ENCODE results near the gene VEPH1. TPM values are rescaled to one million over a fixed set of nuclear protein-coding genes. Genes with fewer than 3 reads are reported as not detected.

Gene VEPH1
- total RNA-seq, 1 donor from 2014 or later, result 1.0 TPM

DNA sequence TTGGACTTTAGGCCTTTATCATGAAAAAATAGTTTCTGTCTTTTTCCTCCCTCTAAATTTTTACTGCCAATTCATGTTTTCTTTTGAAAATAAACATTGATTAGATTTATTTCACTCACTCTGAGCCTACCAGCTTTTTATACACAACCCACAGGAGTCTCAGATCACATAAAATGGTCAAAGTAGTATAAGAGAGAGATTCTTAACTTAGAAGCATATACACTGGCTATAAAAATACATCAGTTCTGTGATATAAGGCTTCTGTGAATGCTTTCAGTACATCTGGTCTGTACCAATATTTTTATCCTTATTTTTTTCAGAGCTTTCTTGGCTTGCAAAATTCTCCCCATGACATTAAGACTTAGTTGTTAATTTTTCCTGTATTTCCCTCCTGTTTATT is 183.5 kb downstream of the VEPH1 start:
- Histone ChIP-seq H3K27me3 (ENCODE audit: control insufficient read depth in 3 of 3, insufficient read depth in 3 of 3, low read length in 3 of 3) (no peaks in the 10 kb centered on the region), H3K9ac (ENCODE audit: low read depth in 1 of 3, low read length in 3 of 3) (no peak overlapping the region), H3K9me3 (ENCODE audit: control insufficient read depth in 3 of 3, low read length in 3 of 3) (no peaks in the 10 kb centered on the region), H3K36me3 (ENCODE audit: control insufficient read depth in 3 of 3, insufficient read depth in 3 of 3, low read length in 3 of 3) (no peaks in the 10 kb centered on the region), H3K4me1 (ENCODE audit: control insufficient read depth in 3 of 3, insufficient read depth in 3 of 3, low read length in 3 of 3) (no peaks in the 10 kb centered on the region), H3K27ac (ENCODE audit: low read depth, low read length) (no peak overlapping the region), H3K4me3 (ENCODE audit: low read length in 3 of 3) (no peak overlapping the region)

DNA sequence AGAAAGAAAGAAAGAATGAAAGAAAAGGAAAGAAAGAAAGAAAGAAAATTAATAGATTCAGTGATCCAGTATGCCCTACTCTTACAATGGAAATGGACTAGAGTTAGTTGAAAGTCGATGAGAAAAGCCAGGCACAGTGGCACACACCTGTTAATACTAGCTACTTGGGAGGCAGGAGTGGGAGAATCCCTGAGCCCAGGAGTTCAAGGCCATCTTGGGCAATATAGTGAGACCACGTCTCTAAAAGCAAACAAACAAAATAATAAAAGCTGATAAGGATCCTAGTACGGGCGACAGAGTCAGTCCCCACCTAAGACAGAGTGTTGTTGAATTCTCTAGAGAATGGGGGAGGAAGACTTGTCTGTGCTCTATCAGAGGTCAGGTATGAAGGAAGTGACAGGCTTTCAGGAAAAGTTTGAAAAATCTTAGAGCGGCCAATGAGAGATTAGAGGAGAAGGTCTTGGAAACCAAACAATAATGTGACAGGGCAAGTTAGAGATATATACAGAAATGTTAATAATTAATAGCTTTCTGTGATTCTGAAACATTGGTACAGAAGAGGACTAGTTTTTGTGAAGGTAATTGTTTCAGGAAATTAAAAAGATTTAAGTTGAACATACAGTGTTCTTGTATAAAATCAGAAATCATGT is 184.5 kb downstream of the VEPH1 start:
- Histone ChIP-seq H3K27ac (ENCODE audit: low read depth, low read length) (no peak overlapping the region), H3K27me3 (ENCODE audit: control insufficient read depth in 3 of 3, insufficient read depth in 3 of 3, low read length in 3 of 3) (no peaks in the 10 kb centered on the region), H3K9ac (ENCODE audit: low read depth in 1 of 3, low read length in 3 of 3) (no peak overlapping the region), H3K4me1 (ENCODE audit: control insufficient read depth in 3 of 3, insufficient read depth in 3 of 3, low read length in 3 of 3) (no peaks in the 10 kb centered on the region), H3K4me3 (ENCODE audit: low read length in 3 of 3) (no peak overlapping the region), H3K36me3 (ENCODE audit: control insufficient read depth in 3 of 3, insufficient read depth in 3 of 3, low read length in 3 of 3) (no peaks in the 10 kb centered on the region), H3K9me3 (ENCODE audit: control insufficient read depth in 3 of 3, low read length in 3 of 3) (no peaks in the 10 kb centered on the region)

DNA sequence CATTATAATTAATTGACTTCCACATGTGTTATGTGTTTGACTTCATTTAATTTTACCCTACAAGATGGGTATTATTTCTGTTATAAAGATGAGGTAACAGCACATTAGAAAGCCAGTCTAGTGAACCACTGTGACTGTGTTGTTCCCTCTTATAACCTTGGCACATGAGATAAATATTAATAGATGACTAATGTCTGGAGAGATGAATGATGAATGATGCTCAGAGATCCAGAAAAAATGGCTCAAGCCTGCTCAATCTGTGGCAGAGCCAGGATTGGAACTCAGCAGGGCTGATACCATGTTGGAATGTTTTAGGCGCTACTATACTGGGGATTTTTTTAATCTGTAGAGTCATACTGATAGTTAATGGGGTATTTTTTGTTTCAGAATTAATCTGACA is 185.3 kb downstream of the VEPH1 start:
- no peaks in the 10 kb centered on the region for H3K9me3 ChIP-seq (ENCODE audit: control insufficient read depth in 3 of 3, low read length in 3 of 3)
- H3K4me1 ChIP-seq (ENCODE audit: control insufficient read depth in 3 of 3, insufficient read depth in 3 of 3, low read length in 3 of 3), result no peaks in the 10 kb centered on the region
- H3K27me3 ChIP-seq (ENCODE audit: control insufficient read depth in 3 of 3, insufficient read depth in 3 of 3, low read length in 3 of 3), result no peaks in the 10 kb centered on the region
- no peak overlapping the region for H3K9ac ChIP-seq (ENCODE audit: low read depth in 1 of 3, low read length in 3 of 3)
- no peak overlapping the region for H3K27ac ChIP-seq (ENCODE audit: low read depth, low read length)
- H3K36me3 ChIP-seq (ENCODE audit: control insufficient read depth in 3 of 3, insufficient read depth in 3 of 3, low read length in 3 of 3), result no peaks in the 10 kb centered on the region
- H3K4me3 ChIP-seq (ENCODE audit: low read length in 3 of 3), result no peak overlapping the region

DNA sequence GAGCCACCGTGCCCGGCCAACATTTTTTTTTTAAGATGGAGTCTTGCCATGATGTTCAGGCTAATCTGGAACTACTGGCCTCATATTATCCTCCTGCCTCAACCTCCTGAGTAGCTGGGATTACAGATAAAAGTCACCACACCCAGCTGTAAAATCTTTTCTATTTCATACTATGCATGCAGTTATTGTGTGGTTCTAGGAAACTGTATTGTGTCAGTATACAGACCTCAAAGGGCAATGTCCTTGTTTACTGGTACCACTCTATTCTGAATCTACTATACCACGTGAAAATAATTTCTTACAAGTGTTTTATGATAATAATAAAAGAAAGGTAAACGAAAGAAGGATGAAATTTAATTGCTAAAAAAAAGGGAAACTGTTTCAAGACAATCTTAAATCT is 190.0 kb downstream of the VEPH1 start:
- Histone ChIP-seq H3K36me3 (ENCODE audit: control insufficient read depth in 3 of 3, insufficient read depth in 3 of 3, low read length in 3 of 3) (no peaks in the 10 kb centered on the region), H3K9ac (ENCODE audit: low read depth in 1 of 3, low read length in 3 of 3) (no peak overlapping the region), H3K9me3 (ENCODE audit: control insufficient read depth in 3 of 3, low read length in 3 of 3) (no peaks in the 10 kb centered on the region), H3K27ac (ENCODE audit: low read depth, low read length) (no peak overlapping the region), H3K27me3 (ENCODE audit: control insufficient read depth in 3 of 3, insufficient read depth in 3 of 3, low read length in 3 of 3) (no peaks in the 10 kb centered on the region), H3K4me1 (ENCODE audit: control insufficient read depth in 3 of 3, insufficient read depth in 3 of 3, low read length in 3 of 3) (no peaks in the 10 kb centered on the region), H3K4me3 (ENCODE audit: low read length in 3 of 3) (no peak overlapping the region)

DNA sequence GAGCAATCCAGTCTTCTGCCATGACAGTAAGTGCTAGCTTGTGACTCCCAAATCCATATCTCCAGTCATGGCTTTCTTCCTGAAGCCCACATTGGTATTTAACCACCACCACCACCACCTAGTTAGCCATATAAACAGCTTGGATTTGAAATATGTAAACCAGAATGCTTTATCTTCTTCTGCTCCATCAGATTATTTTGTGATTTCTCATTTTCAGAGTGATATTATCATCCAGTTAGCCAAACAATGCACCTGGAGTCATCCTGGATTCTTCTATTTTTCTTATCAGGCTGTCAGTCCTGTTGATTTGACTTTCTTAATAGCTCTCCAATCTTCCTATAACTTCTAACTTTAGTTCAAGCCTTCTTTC is 190.9 kb downstream of the VEPH1 start:
- Histone ChIP-seq H3K27me3 (ENCODE audit: control insufficient read depth in 3 of 3, insufficient read depth in 3 of 3, low read length in 3 of 3) (no peaks in the 10 kb centered on the region), H3K9ac (ENCODE audit: low read depth in 1 of 3, low read length in 3 of 3) (no peak overlapping the region), H3K4me1 (ENCODE audit: control insufficient read depth in 3 of 3, insufficient read depth in 3 of 3, low read length in 3 of 3) (no peaks in the 10 kb centered on the region), H3K4me3 (ENCODE audit: low read length in 3 of 3) (no peak overlapping the region), H3K9me3 (ENCODE audit: control insufficient read depth in 3 of 3, low read length in 3 of 3) (no peaks in the 10 kb centered on the region), H3K27ac (ENCODE audit: low read depth, low read length) (no peak overlapping the region), H3K36me3 (ENCODE audit: control insufficient read depth in 3 of 3, insufficient read depth in 3 of 3, low read length in 3 of 3) (no peaks in the 10 kb centered on the region)

DNA sequence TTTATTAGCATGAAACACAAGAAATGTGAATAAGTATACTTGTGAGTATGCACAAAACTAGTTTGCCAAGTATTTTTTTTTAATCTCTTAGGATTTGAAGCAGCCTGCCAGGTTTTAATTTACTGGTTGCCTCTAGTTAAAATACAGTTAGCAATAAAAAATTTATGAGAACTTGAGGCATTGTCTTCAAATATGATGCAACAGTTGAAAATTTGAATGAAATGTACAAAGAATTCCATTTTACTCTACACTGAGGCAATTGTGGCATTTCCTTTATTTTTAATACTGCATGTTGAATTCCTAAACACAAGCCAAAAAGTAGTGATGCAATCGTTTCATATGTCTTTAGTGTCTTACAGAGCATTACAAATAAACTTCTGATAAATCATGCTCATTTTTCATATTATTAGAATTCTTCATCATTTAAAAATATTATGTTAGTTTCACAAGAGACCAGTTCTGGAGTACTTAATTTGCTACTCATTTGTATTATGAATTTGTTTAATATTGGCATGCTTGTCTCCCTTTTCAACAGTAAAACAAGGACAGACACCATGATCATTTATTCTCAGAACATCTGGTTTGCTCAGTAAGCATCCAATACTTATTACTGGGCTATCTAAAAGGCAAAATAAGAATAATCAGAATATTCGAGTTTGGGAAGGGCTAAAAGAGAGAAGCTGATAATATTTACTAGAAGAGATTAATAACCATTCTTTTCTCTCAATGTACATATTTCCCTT is 191.4 kb downstream of the VEPH1 start:
- Histone ChIP-seq H3K27ac (ENCODE audit: low read depth, low read length) (no peak overlapping the region), H3K4me1 (ENCODE audit: control insufficient read depth in 3 of 3, insufficient read depth in 3 of 3, low read length in 3 of 3) (no peaks in the 10 kb centered on the region), H3K36me3 (ENCODE audit: control insufficient read depth in 3 of 3, insufficient read depth in 3 of 3, low read length in 3 of 3) (no peaks in the 10 kb centered on the region), H3K9ac (ENCODE audit: low read depth in 1 of 3, low read length in 3 of 3) (no peak overlapping the region), H3K4me3 (ENCODE audit: low read length in 3 of 3) (no peak overlapping the region), H3K9me3 (ENCODE audit: control insufficient read depth in 3 of 3, low read length in 3 of 3) (no peaks in the 10 kb centered on the region), H3K27me3 (ENCODE audit: control insufficient read depth in 3 of 3, insufficient read depth in 3 of 3, low read length in 3 of 3) (no peaks in the 10 kb centered on the region)

DNA sequence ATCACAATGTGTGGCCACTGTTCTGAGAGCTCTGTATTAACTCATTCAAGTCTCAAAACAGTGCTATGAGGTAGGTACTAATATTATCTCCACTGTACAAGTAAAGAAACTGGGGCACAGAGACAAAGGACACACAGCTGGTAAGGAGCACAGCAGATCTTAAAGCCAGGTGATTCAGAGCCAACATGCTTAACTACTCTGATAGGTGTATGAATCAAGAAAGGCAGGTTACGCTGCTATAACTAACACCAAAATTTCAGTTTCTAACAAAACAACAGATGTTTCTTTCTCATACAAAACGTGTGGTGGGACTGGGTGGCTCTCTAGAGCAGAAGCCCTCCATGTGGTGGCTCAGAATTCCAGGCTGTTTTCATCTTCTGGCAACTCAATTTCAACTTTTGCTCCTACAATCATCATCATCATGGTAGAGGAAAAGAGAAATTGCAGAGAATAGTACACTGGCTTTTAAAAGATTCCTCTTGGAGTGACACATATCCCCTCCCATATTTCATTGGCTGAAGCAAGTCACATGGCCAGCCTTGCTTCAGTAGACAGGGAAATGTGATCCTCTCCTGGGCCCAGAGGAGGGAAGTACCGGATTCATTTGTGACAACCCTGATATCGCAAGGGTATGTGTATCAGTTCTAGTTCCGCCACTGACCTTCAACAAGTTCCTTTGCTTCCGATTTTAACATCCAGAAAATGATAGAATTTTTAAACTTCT is 192.7 kb downstream of the VEPH1 start:
- Histone ChIP-seq H3K9me3 (ENCODE audit: control insufficient read depth in 3 of 3, low read length in 3 of 3) (no peaks in the 10 kb centered on the region), H3K4me1 (ENCODE audit: control insufficient read depth in 3 of 3, insufficient read depth in 3 of 3, low read length in 3 of 3) (no peaks in the 10 kb centered on the region), H3K27ac (ENCODE audit: low read depth, low read length) (no peak overlapping the region), H3K36me3 (ENCODE audit: control insufficient read depth in 3 of 3, insufficient read depth in 3 of 3, low read length in 3 of 3) (no peaks in the 10 kb centered on the region), H3K9ac (ENCODE audit: low read depth in 1 of 3, low read length in 3 of 3) (no peak overlapping the region), H3K4me3 (ENCODE audit: low read length in 3 of 3) (no peak overlapping the region), H3K27me3 (ENCODE audit: control insufficient read depth in 3 of 3, insufficient read depth in 3 of 3, low read length in 3 of 3) (no peaks in the 10 kb centered on the region)

DNA sequence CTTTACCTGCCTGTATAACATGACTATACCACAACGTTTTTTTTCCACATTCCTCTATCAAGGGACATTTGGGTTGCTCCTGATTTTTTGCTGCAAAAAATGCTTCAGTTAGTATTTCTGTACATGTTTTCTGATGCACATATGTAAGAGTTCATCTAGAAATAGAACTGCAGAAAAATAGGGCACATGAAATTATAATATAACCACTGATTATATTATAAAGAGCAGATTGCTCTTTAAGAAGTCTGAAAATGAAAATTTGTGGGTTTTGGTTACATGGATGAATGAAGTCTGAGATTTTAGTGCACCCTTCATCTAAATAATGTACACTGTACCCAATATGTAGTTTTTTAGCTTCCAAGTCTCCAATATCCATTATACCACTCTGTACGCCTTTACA is 196.7 kb downstream of the VEPH1 start:
- H3K4me3 ChIP-seq (ENCODE audit: low read length in 3 of 3), result no peak overlapping the region
- H3K4me1 ChIP-seq (ENCODE audit: control insufficient read depth in 3 of 3, insufficient read depth in 3 of 3, low read length in 3 of 3), result no peaks in the 10 kb centered on the region
- no peaks in the 10 kb centered on the region for H3K9me3 ChIP-seq (ENCODE audit: control insufficient read depth in 3 of 3, low read length in 3 of 3)
- no peak overlapping the region for H3K27ac ChIP-seq (ENCODE audit: low read depth, low read length)
- no peak overlapping the region for H3K9ac ChIP-seq (ENCODE audit: low read depth in 1 of 3, low read length in 3 of 3)
- no peaks in the 10 kb centered on the region for H3K27me3 ChIP-seq (ENCODE audit: control insufficient read depth in 3 of 3, insufficient read depth in 3 of 3, low read length in 3 of 3)
- H3K36me3 ChIP-seq (ENCODE audit: control insufficient read depth in 3 of 3, insufficient read depth in 3 of 3, low read length in 3 of 3), result no peaks in the 10 kb centered on the region

DNA sequence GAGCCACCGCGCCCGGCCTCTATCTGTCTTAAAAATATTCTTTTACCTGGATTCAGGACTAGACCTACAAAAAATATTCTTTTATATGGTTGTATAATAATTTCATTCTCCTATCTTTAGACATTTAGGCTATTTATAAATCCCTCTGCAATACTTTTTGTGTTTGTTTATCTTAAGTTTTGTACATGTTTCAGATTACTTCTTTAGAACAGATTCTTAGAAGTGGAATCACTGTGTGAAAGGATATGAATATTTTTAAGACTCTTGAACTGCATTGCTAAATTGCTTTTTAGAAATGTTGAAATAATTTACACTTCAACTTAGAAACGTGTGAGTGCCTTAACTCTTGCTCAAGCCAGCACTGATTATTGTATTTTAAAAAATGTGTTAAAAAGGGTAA is 197.8 kb downstream of the VEPH1 start:
- Histone ChIP-seq H3K36me3 (ENCODE audit: control insufficient read depth in 3 of 3, insufficient read depth in 3 of 3, low read length in 3 of 3) (no peaks in the 10 kb centered on the region), H3K4me3 (ENCODE audit: low read length in 3 of 3) (no peak overlapping the region), H3K9me3 (ENCODE audit: control insufficient read depth in 3 of 3, low read length in 3 of 3) (no peaks in the 10 kb centered on the region)

DNA sequence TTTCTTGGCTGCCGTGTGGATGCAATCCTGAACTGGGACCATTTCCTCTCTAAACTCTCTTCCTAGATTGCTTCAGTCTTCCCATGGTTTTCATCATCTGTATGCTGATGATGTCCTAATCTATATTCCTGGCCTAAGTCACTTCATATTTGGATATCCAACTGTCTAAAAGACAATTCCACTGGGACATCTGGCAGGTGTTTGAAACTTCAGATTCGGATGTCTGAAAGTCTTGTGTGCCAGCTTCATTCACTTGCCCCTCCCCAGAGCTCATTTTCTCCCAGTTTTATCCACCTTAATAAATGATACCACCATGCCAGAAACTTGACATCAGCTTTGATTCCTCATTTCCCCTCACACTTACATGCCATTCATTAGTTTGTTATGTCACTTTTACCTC is 201.5 kb downstream of the VEPH1 start:
- H3K36me3 ChIP-seq (ENCODE audit: control insufficient read depth in 3 of 3, insufficient read depth in 3 of 3, low read length in 3 of 3), result no peaks in the 10 kb centered on the region
- no peak overlapping the region for H3K27ac ChIP-seq (ENCODE audit: low read depth, low read length)
- no peaks in the 10 kb centered on the region for H3K27me3 ChIP-seq (ENCODE audit: control insufficient read depth in 3 of 3, insufficient read depth in 3 of 3, low read length in 3 of 3)
- H3K4me3 ChIP-seq (ENCODE audit: low read length in 3 of 3), result no peak overlapping the region
- H3K9me3 ChIP-seq (ENCODE audit: control insufficient read depth in 3 of 3, low read length in 3 of 3), result no peaks in the 10 kb centered on the region
- H3K9ac ChIP-seq (ENCODE audit: low read depth in 1 of 3, low read length in 3 of 3), result no peak overlapping the region
- H3K4me1 ChIP-seq (ENCODE audit: control insufficient read depth in 3 of 3, insufficient read depth in 3 of 3, low read length in 3 of 3), result no peaks in the 10 kb centered on the region

More for the DNA sequence above, 197.8 kb downstream of the VEPH1 start:
- no peak overlapping the region for H3K9ac ChIP-seq (ENCODE audit: low read depth in 1 of 3, low read length in 3 of 3)
- H3K27me3 ChIP-seq (ENCODE audit: control insufficient read depth in 3 of 3, insufficient read depth in 3 of 3, low read length in 3 of 3), result no peaks in the 10 kb centered on the region
- no peaks in the 10 kb centered on the region for H3K4me1 ChIP-seq (ENCODE audit: control insufficient read depth in 3 of 3, insufficient read depth in 3 of 3, low read length in 3 of 3)
- H3K27ac ChIP-seq (ENCODE audit: low read depth, low read length), result no peak overlapping the region

All from skeletal muscle tissue (tissue), 4 donors.